ENCODE results near the gene DYNLRB1. TPM values are rescaled to one million over a fixed set of nuclear protein-coding genes. Genes with fewer than 3 reads are reported as not detected.

DYNLRB1 gene
- total and polyA plus RNA-seq, 11 donors, result 129 to 405 (median 147) TPM

DNA sequence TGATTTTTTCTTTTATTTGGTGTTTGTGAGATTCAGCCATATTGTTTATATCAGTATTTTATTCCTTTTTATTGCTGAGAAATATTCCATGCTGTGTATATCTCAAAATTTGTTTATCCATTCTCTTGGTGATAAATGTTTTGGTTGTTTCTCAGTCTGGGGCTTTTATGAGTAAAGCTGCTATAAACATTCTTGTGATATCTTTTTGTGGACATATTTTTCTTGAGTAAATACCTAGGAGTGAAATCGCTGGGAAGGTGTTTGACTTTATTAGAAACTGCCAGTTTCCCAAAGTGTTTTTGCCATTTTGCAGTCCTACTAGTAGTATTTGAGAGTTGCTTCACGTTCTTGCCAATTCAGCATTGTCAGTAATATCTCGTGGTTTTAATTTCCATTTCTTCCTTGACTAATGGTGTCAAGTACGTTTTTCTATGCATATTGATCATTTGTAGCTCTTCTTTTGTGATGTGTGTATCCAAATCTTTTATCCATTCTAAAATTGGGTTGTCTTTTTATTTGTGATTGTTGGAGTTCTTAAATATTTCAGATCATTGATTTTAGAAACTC is 31.1 kb upstream of the DYNLRB1 start:
- H3K27me3 ChIP-seq, result no peaks in the 10 kb centered on the region
- H3K27ac ChIP-seq, result no peak overlapping the region
- no peaks in the 10 kb centered on the region for H3K4me1 ChIP-seq
- intact Hi-C loops (cut with DNase I), result no loop called here
- no peak overlapping the region for H3K4me3 ChIP-seq
- H3K36me3 ChIP-seq, result peaks cover 0 to 99% (median 90%) of the 10 kb centered on the region in 9 donors
- WGBS, 4 donors, result 86 to 92% (median 88%) methylated on average over 4 of the region's 4 CpGs
- no peaks in the 10 kb centered on the region for H3K9me3 ChIP-seq
- DNase-seq, result no peak
- TF ChIP-seq, protein P1, sequence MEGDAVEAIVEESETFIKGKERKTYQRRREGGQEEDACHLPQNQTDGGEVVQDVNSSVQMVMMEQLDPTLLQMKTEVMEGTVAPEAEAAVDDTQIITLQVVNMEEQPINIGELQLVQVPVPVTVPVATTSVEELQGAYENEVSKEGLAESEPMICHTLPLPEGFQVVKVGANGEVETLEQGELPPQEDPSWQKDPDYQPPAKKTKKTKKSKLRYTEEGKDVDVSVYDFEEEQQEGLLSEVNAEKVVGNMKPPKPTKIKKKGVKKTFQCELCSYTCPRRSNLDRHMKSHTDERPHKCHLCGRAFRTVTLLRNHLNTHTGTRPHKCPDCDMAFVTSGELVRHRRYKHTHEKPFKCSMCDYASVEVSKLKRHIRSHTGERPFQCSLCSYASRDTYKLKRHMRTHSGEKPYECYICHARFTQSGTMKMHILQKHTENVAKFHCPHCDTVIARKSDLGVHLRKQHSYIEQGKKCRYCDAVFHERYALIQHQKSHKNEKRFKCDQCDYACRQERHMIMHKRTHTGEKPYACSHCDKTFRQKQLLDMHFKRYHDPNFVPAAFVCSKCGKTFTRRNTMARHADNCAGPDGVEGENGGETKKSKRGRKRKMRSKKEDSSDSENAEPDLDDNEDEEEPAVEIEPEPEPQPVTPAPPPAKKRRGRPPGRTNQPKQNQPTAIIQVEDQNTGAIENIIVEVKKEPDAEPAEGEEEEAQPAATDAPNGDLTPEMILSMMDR (IDR thresholded peaks at IDR 0.05), result no peak
- no peak for ATAC-seq

DNA sequence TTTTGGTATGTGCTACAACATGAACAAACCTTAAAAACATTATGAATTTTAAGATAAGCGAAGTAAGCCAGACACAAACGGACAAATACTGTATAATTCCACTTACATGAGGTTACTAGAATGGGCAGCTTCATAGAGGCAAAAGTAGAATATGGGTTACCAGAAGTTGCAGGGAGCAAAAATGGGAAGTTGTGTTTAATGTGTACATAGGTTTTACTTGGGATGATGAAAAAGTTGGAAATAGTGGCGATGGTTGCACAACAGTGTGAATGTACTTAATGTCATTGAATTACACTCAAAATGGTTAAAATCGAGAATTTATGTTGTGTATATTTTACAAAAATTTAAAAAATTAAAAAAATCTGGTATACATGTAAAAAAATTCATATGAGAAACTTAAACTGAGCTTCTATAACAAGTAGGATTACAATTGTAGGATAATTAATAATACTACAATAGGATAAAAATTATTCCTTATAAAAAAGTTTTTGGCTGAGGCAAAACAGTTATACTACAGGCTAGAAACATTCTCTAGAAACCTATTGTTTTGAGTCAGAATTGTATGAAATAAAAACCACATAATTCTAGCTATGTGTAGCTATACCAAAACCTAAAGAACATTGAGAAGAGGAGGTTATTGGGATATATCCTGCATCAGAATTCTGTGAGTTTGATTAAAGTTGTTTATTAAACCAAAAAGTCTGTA is 24.8 kb upstream of the DYNLRB1 start:
- TF ChIP-seq, protein P1 (IDR thresholded peaks at IDR 0.05), result no peak
- no peak for TF ChIP-seq POLR2A (IDR thresholded peaks at IDR 0.05)
- no peaks in the 10 kb centered on the region for H3K27me3 ChIP-seq
- H3K4me1 ChIP-seq, result no peaks in the 10 kb centered on the region
- no peak for DNase-seq
- peaks cover 0 to 99% (median 96%) of the 10 kb centered on the region in 9 donors for H3K36me3 ChIP-seq
- H3K9me3 ChIP-seq, result no peaks in the 10 kb centered on the region
- H3K27ac ChIP-seq, result no peak overlapping the region
- WGBS, 4 donors, result 95 to 97% (median 96%) methylated on average over 4 of the region's 4 CpGs
- no peak for ATAC-seq
- intact Hi-C loops (cut with DNase I), result no loop called here
- no peak overlapping the region for H3K4me3 ChIP-seq

DNA sequence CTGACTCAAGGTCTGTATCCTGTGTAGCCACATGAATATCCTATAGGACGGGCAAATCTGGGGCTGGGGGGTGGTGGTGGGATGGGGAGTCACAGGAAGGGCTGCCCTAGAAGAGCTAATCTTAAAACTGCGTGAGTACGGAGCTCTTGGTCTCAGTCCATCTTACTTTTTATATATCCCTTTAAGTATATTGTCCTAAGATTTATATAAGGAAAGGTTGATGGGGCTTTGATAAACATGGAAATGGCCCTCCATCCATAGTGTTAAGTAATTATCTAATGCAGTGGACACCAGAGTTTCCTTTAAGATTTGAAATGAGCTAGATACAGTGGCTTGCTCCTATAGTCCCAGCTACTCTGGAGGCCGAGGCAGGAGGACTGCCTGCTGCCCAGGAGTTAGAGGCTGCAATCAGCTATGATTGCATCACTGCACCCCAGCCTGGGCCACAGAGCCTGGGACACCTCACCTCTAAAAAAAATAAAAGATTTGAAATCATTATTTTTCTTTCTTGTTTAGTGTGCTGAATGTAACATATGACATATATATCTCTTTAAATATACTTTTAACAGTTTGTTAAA is 24.2 kb upstream of the DYNLRB1 start:
- H3K27me3 ChIP-seq, result no peaks in the 10 kb centered on the region
- H3K36me3 ChIP-seq, result peaks cover 0 to 99% (median 96%) of the 10 kb centered on the region in 9 donors
- no peak for ATAC-seq
- no peaks in the 10 kb centered on the region for H3K4me1 ChIP-seq
- TF ChIP-seq POLR2A (IDR thresholded peaks at IDR 0.05), result no peak
- TF ChIP-seq, protein P1 (IDR thresholded peaks at IDR 0.05), result no peak
- no peak overlapping the region for H3K27ac ChIP-seq
- H3K4me3 ChIP-seq, result no peak overlapping the region
- peaks cover 0 to 2% (median 0%) of the 10 kb centered on the region in 12 donors for H3K9me3 ChIP-seq
- intact Hi-C loops (cut with DNase I), result no loop called here
- DNase-seq, result no peak
- WGBS, 4 donors, result 94 to 97% (median 95%) methylated on average over 4 of the region's 4 CpGs

DNA sequence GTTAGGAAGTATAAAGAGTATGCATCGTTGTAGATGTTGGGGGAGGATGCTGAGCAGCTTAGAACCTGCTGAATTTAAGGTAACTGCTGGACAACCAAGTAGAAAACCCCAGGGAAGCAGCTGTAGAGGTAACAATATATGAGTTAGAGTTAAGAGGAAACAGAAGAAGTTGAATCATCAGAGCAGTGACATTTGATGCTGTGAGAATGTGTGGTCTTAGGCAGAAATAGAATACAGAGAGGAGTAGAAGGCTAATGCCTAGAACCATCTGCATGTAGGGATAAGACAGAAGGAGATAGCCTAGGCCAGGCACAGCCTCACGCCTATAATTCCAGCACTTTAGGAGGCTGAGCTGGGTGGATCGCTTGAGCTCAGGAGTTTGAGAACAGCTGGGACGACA is 22.6 kb upstream of the DYNLRB1 start:
- no peak for DNase-seq

More for the DNA sequence above, 22.6 kb upstream of the DYNLRB1 start:
- Histone ChIP-seq H3K36me3 (peaks cover 0 to 93% (median 85%) of the 10 kb centered on the region in 9 donors), H3K4me3 (no peak overlapping the region), H3K27me3 (no peaks in the 10 kb centered on the region), H3K27ac (no peak overlapping the region), H3K4me1 (no peaks in the 10 kb centered on the region), H3K9me3 (peaks cover 0 to 17% (median 0%) of the 10 kb centered on the region in 12 donors)
- TF ChIP-seq, protein P1 (IDR thresholded peaks at IDR 0.05), result no peak
- TF ChIP-seq POLR2A (IDR thresholded peaks at IDR 0.05), result no peak
- intact Hi-C loops (cut with DNase I), result no loop called here
- 81 to 98% (median 92%) methylated on average over 4 of the region's 4 CpGs for WGBS, 4 donors
- no peak for ATAC-seq
